Ramos (cell line): ENCODE measurements around the gene ZBED4.

ENCODE experiments used
- in situ Hi-C: fragments of 300-500 bp; cut with MboI; formaldehyde crosslinking; loops from one replicate; pipeline ENCODE4 v1.14.3; 2022; ENCODE audit warnings: low sequenced_read_pairs; ENCODE audit not compliant: unreplicated experiment

The ZBED4 gene

DNA sequence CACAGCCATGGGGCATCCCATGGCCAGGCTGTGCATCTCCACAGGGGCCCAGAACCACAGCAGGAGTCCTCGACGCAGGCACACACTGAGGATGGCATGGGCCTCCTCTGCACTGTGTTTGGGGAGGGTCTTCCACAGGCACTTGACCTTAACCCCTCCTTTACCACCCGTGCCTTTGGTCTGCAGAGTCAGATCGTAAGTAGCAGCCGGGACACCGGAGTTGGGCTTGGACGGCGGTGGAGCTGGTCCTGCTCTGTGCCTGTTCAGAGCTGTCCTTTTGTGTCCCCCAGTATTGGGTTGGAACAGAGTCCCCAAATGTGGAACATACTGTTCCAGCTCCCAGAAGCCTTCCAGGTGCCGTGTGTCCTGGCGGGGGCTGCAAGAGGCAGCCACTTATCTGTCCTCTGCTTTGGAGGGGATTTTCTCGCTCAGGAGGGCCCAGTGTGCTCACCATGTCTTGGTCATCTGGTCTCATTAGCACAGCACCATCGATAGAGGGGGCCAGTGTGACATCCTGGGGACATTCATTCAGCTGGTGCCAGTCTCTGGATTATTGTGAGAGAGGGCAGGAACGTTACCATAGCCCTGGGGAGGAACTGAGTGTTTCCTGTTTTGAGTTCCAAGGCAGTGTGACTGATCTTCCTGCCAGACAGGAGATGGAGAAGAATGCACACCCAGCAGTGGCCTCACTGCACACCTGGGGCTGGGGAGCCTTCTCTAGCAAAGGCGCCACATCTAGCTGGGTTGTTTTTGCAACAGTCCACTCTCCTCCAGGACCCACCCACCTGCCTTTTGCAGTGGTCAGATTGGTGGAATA is 77.2 kb downstream of the ZBED4 start:
- in situ Hi-C loops, result loop anchor here (5.0 kb wide), 2 partner anchors 101 to 281 kb away; no protein-coding TSS in a partner anchor

DNA sequence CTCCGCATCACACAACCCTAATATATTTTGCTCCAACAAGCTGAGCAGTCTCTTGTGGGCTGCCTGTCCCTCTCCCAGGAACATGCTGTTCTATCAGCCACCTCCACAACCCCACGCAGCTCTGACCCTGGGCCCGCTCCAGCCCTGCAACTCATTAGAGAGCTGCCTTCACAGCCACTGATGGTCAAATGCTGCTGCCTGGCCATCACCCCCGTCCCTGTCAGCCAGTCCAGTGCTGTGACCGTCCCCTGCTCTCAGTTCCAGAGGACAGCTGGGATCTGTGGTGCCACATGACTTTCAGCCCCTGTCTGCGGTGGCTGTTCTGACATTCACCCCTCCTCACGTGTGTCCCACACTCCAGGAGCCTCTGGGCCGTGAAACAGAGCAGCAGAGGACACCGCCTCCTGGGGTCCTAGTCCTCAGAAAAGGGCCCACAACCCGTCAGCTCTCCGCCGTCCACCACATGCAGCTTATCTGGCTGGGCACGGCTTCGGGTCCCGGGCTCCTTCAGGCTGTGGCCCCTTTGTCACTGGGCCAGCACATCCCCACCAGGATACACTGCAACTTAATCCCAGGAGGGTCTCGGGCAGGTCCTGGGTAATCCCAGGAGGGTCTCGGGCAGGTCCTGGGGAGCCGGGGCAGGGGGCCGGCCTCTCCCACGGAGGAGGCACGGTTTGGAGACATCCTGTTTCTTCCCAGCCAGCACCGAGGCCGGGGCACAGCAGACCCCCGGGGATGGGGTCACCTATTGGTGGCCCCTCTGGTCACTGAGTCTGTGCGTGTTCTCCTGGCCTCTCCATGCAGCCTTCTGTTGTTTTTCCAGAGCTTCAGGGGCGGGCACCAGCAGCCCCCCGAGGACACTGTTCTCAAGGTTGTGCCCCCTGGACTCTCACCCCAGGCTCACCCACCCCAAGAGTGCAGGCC is 79.9 kb downstream of the ZBED4 start:
- in situ Hi-C loops, result loop anchor here (5.0 kb wide), 2 partner anchors 99 to 279 kb away; no protein-coding TSS in a partner anchor

DNA sequence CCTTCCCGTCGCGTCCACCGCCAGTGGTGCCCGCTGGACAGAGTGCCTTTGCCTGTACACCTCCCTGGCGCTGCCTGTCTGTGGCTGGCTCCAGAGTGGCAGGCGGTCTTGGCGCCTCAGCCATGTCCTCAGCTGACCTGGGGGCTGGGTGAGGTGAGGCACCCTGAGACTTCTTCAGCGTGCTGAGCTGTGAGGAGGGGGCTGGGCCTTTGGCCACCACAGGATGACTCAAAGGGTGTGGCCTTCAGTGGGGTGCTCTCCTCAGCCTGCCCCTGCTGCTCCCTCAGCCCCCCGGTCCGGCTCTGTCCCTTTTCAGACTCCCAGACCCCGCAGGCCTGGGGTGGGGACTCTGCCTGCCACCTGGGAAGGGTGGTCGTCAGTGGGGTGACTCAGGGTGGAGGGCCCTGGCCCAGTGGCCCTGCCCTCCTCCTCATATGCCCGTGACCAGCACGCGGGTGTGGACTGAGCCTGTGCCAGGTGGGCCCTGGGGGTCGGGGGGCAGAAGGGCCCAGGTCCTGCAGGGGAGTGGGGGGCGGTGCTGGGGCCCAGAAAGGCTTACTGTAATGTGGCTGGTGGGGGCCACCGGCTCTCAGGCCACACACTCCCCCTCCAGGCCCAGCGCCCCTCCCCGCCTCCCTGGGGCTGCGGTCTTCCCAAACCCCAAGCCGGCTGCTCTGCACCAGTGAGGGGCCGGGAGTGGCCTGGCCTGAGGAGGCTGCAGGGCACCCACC is 80.7 kb downstream of the ZBED4 start:
- in situ Hi-C loops, result loop anchor here (5.0 kb wide), 2 partner anchors 98 to 278 kb away; no protein-coding TSS in a partner anchor

DNA sequence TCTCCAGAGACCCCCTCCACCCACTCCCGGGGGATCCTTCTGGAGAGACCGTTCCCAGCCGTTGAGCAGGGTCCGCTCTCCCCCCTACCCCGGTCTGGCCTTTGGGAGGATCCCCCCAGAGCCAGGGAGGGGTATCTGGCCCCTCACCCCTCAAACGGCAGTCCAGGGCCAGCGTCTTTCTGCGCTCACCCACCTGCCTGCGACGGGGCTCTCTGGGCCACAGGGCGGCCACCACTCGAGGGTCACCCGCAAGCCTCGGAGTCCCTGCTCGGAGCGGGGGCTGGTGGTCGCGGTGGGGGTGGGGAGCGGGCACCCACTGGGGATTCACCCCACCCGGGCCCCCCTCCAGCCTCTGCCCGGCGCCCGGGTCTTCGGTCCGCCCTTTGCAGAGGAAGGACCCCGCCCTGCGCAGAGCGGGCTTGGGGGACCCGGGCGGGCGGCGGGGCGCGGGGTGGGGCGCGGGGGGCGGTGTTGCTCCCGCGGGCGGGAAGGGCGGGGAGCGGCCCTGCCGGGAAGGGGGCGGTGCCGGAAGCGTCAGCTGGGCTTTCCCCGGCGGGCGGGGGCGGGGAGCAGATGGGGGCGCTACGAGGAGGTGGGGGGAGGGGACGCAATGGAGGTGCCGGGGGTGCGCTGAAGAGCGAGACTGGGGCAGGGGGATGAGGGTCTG is 81.4 kb downstream of the ZBED4 start:
- in situ Hi-C loops, result loop anchor here (5.0 kb wide), 2 partner anchors 97 to 277 kb away; no protein-coding TSS in a partner anchor

DNA sequence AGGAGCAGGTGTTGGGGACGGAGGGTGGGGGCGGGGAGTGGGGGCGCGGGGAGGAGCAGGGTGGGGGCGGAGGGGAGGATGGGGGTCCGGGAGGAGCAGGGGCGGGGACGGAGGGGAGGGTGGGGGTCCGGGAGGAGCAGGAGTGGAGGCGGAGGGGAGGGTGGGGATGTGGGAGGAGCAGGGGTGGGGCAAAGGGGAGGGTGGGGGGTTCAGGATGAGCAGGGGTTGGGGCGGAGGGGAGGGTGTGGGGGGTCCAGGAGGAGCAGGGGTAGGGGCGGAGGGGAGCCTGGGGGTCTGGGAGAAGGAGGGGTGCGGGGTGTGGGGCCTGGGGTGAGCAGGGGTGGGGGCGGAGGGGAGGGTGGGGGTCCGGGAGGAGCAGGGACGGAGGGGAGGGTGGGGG is 81.9 kb downstream of the ZBED4 start:
- in situ Hi-C loops, result no loop called here

DNA sequence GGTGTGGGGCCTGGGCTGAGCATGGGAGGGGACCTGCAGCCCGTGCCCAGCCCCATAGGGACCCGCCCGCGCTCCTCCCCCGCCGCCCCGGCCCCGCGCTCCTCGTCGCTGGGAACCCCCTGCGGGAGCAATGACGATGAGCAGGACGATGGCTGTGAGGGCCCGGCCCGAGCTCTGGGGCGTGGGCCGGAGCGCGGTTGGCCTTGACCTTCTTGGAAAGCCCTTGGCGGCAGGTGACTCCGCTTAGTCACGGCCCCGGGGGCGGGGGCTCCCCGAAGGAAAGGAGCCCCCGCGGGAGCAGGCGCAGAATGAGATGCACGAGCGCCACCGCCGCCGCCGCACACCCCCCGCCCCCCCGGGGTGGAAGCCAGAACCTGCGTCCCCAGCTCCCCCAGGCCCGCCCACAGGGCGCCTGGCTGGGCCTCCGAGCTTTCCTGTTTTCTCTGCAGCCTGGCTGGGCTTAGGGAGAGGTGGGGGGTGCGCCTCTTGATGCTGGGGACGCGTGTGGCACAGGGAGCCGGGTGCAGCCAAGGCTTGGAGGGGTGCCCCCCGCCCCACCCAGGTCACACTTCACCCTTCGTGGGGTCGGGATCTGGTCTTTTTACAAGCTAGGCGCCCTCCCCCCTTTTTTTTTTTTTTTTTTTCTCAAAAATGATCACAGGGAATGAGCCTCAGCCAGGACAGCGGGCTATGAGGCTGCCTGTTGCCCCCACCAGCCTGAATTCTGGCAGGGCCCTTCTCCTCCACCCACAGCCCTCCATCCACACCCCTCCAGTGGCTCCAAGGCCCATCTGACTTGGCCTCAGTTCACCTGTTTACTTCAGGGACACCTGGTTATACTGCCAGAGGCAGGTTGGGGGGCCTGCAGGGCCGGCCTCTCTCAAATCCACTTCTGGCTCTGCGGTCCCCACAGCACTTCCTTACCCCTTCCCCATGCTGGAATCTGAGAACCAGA is 82.7 kb downstream of the ZBED4 start:
- in situ Hi-C loops, result no loop called here

DNA sequence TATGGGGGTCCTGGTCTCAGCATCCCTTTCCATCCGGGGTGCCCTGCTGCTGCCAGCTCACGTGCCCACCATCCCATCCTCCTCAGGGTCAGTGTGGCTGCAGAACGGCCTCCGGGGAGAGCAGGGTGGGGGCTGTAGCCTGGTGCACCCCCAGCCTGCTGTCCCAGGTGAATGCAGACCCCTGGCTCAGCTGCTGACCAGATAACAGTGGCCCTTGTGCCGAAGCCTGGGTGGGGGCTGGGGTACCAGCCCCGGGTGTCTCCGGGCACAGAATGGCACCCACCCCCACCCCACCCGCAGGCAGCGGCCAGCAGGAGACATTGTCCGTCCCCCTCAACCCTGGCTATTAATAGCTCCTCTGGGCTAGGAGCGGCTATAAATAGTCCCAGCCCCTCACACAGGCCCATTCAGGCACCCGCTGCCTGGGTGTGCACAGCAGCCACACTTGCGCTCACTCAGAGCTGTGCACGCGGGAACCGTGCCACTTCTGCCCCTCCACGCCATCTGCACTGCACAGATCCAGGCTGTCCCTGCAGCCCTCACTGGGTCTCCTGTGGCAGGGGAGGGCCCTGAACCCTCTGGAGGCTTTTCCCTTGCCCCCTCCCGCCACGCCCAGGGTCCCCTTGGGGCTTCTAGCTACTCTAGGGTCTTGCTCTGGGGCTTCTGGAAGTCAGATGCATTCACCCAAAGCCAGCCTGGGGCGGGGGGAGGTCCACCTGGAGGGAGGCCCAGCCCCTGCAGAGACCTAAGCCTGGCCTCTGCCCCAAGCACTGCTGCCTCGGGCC is 83.5 kb downstream of the ZBED4 start:
- in situ Hi-C loops, result no loop called here

DNA sequence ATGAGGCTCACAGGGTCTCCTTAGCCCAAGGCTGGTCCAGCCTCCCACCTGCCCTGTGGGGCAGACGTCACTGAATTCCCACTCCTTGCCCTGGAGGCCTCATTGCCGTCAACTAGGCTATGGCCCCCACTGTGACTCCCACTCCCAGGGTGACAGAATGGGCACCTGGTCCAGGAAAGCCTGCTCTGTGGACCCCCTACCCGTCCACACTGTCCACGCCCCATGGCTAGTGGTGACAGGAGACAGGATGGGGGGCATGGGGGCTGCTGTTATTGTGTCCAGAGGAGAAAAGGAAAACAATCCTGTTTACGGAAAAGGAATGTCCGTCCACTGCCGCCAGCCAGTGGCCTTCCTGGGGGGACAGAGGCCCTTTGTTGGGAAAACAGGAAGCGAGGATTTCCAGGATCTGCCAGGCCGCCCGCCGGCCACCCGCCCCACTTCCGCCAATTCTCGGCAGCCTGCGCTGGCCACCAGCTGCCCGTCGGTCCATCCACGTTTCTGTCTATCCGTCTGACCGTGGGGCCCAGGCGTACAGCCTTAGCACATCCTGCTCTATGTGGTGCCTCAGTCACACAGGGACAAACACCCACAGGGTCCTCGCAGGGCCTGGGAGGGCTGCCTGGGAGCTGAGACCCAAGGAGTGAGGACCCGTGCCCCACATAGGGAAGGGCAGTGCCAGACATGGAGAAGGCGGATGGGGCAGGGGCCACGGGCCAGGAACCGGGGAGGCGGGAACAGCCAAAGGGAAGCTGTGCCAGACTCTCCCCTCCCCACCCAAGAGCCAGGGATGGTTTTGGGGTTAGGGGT is 84.3 kb downstream of the ZBED4 start:
- in situ Hi-C loops, result no loop called here

DNA sequence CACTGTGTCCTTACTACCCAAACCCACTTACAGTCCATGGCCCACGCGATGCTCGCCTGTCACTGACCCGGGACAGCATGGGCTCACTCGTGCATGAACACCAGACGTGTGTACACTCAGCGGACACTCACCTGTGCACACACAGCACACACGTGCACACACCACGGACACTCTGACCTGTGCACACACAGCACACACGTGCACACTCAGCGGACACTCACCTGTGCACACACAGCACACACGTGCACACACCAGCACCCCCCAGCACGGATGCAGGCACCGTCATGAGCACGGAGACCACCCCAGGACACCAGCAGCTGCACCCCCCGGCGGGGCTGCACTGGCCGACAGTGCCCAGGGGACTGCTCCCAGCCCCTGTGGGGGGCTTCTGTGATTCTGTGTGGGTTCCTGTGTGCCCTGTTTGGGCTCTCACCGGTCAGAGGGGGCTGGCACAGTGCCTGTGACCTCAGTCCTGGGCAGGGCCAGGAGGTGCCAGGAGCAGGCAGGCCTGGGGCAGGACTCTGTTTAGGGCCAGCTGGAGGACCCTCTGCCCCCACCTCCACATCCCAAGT is 85.0 kb downstream of the ZBED4 start:
- in situ Hi-C loops, result no loop called here
